Esophagus muscularis mucosa (tissue), 3 donors: Measurements from ENCODE around the gene TELO2.

Source experiments
- POLR2A ChIP-seq: fragments of 450-650 bp; IDR thresholded peaks from one replicate; pipeline ENCODE4 v1.6.1; 2017; ENCODE audit warnings: antibody characterized with exemption, moderate library complexity, mild to moderate bottlenecking, low read depth
- POLR2AphosphoS5 ChIP-seq, 2 donors: sonication (generic); formaldehyde crosslinking; IDR thresholded peaks; one replicate each; pipeline ENCODE4 v1.6.1; 2017; ENCODE audit warnings: antibody characterized with exemption in 2 of 2
- TF ChIP-seq, protein P1 (sequence below), 3 experiments: fragments of 200-600 bp in 2 of 3; fragments of 450-650 bp in 1 of 3; sonication (generic) in 2 of 3; IDR thresholded peaks; one replicate each; pipeline ENCODE4 v1.5.1; 2017 to 2019; ENCODE audit warnings: antibody characterized with exemption in 3 of 3, mild to moderate bottlenecking in 2 of 3, moderate library complexity in 1 of 3

DNA sequence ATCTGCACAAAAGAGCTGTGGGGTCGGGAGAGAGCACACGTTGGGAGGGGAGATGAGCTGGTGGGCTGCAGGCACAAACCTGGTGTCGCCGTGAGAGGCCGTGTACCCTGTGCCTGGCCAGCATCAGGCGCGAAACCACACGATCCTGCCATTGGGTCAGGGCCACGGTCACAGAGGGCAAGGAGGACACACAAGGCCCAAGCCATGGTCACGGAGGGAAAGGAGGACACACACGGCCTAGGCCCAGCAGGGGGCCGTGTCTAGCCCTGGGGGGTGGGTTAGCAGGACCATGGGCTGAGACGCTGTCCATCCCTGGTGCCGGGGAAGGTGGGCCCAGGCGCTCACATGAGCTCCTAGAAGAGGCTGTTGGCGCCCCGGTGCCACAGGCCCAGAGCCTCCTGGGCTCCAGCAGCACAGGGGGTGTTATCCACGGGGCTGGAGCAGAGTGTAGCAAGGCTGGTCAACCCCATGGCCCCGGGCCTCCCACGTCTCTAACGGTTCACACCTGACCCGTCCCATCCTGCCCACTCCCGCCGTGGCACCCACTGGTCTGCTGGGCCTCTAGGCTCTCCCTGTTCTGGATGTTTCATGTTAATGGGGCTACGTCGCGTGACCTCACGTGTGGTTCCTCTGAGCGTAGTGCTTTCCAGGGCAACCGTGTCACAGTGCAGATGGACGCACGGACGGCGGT, 41.3 kb upstream of the TELO2 start:
- TF ChIP-seq, protein P1, sequence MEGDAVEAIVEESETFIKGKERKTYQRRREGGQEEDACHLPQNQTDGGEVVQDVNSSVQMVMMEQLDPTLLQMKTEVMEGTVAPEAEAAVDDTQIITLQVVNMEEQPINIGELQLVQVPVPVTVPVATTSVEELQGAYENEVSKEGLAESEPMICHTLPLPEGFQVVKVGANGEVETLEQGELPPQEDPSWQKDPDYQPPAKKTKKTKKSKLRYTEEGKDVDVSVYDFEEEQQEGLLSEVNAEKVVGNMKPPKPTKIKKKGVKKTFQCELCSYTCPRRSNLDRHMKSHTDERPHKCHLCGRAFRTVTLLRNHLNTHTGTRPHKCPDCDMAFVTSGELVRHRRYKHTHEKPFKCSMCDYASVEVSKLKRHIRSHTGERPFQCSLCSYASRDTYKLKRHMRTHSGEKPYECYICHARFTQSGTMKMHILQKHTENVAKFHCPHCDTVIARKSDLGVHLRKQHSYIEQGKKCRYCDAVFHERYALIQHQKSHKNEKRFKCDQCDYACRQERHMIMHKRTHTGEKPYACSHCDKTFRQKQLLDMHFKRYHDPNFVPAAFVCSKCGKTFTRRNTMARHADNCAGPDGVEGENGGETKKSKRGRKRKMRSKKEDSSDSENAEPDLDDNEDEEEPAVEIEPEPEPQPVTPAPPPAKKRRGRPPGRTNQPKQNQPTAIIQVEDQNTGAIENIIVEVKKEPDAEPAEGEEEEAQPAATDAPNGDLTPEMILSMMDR (IDR thresholded peaks at IDR 0.05): no peak
- no peak for TF ChIP-seq POLR2A
- TF ChIP-seq POLR2AphosphoS5 (IDR thresholded peaks at IDR 0.05): no peak
